HG02852 (cell line): ENCODE results near the gene IL1RAP.
"Not testable (repeated sequence)": the region's sequence is repeated elsewhere in the genome, so short reads cannot be mapped to it uniquely, and the experiment has no call there.

Experiments
- ATAC-seq: cut with Tn5 transposase; IDR thresholded peaks from one replicate; pipeline ENCODE4 v1.9.1; 2021; ENCODE audit warnings: mild to moderate bottlenecking, moderate library complexity; ENCODE audit not compliant: unreplicated experiment

The IL1RAP gene

DNA sequence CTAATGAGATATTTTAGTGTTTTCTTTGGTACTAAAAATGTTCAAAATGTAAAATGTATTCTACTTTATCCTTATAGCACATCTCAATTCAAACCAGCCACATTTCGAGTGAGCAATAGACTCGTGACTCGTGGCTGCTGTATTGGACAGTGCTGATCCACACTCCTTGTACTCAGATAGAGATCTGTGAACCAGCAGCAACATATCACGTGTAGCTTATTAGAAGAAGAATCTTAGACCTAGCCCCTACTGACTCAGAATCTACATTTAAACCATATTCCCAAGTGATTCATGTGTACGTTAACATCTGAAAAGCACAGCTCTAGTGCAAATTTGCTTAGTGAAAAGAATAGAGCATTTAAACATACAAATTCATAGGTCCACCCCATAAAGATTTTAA is 130.9 kb downstream of the IL1RAP start:
- ATAC-seq, result no peak

- ATAC-seq, result no peak
Measured at GRCh38 chr3:190645932-190646460, 132.1 kb downstream of the IL1RAP start.

- ATAC-seq, result no peak
Measured at GRCh38 chr3:190646996-190647395, 133.1 kb downstream of the IL1RAP start.

GRCh38 chr3:190655933-190656332 is 142.0 kb downstream of the IL1RAP start:
- no peak for ATAC-seq

DNA sequence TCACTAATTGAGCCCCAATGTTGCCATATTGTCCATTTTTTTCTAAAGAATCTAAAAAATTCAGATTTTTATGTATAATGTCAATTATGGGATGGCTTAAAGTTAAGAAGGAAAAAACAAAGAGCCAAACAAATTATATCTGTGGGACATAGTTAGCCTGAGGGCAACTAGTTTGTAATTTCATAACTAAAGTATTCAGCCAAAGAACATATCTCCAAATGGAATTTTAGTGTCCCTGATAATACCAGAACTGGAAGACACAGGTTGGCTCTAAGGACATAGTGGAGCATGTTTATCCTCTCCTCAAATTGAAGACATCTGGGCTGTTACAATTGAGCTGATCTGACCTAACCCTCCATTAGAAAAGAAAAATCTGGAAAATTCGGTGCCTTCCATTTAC is 144.2 kb downstream of the IL1RAP start:
- ATAC-seq, result no peak

GRCh38 chr3:190666821-190667220 is 152.9 kb downstream of the IL1RAP start:
- ATAC-seq, result no peak

DNA sequence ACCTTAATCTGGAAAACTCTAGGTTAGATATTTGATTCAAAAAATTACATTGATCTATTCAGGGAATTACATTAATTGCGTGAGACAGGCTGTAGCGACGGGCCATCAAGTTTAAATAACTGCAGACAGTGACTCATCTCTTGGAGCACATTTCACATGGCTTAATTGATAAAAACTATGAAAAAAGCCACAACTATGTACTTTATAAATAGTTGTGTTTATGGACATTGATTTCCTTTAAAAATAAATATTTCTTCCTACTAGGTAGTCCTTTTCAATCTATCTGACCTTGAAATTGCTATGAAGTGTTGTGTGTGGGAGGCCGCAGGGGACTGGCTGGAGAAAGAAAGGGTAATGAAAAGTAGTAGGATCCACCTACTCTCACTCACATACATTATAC is 157.8 kb downstream of the IL1RAP start:
- no peak for ATAC-seq

- ATAC-seq, result no peak
Measured at GRCh38 chr3:190673148-190673547, 159.3 kb downstream of the IL1RAP start.

DNA sequence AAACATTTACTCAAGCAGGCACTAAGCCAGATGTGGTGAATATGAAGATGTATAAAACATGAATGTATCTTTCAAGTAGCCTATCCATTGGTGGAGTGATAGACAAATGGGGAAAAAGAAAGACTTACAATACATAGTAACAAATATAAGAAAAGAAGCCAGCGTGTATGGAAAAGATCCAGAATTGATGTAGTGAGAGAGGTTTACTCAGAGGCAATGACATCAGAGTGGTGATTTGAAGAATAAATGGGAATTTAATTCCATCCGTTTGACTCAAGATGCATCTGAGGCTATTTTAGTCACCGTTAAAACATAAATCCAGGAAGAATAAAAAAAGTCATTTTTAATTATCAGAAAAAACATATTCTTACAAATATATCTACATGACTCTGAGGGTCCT is 162.6 kb downstream of the IL1RAP start:
- no peak for ATAC-seq

DNA sequence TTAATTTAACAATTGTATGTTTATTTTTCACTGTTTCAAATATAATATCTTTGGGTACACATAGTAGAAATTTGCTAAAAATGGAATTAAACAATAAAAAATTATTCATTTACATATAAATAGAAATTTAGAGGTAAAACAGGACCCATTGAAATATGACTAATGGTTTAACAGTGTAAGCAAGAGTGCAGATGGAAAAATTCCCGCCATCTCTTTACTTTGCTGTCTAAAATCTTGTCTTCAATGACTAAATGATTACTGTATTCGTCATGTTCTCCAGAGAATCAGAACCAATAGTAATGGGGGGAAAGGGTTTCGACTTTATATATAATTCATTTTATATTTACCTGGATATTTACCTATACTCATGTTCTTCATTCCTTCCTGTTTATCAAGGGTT is 163.1 kb downstream of the IL1RAP start:
- ATAC-seq, result no peak

- ATAC-seq, result not testable (repeated sequence)
Measured at GRCh38 chr3:190677868-190678267, 164.0 kb downstream of the IL1RAP start.

DNA sequence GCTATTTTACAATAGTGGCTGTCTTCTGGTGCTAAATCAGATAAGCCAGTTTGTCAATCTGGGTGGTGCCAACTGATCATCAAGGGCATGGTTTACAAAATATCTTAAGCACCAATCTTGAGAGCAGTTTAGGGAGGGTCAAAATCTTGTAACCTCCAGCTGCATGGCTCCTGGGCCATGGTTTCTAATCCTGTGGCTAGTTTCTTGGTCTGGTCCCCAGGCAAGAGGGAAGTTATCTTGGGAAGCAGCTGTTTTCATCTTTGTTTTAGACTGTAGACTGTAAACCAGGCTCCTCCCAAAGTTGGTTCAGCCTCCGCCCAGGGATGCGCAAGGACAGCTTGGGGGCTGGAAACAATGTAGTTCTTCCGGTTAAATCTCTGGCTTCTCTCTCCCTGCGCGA is 166.8 kb downstream of the IL1RAP start:
- ATAC-seq, result no peak

- ATAC-seq, result no peak
Measured at GRCh38 chr3:190684776-190685175, 170.9 kb downstream of the IL1RAP start.

GRCh38 chr3:190686011-190686410 is 172.1 kb downstream of the IL1RAP start:
- ATAC-seq, result no peak

GRCh38 chr3:190690246-190690645 is 176.4 kb downstream of the IL1RAP start:
- ATAC-seq, result no peak

DNA sequence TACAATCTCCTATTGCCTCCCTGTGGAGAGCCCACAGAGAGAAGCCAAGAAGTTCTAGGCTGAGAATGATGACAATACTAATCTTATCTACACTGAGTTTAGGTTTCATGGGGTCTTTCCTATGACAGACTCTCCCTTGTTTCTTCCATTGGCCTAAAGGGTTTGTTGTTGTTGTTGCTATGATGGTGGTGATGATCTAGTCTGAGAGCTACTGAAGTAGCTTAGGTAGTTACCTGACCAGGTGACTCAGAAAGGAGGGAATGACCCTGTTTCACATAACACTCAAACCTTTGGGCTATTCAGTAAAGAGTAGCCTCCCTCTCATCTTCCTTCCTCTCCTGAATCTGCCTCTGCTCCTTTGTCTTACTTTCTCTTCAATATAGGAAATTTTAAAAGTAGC is 178.4 kb downstream of the IL1RAP start:
- ATAC-seq, result no peak

- ATAC-seq, result no peak
Measured at GRCh38 chr3:190694335-190695001, 180.6 kb downstream of the IL1RAP start.

GRCh38 chr3:190695225-190695624 is 181.3 kb downstream of the IL1RAP start:
- ATAC-seq, result no peak

- no peak for ATAC-seq
Measured at GRCh38 chr3:190695994-190696393, 182.1 kb downstream of the IL1RAP start.

GRCh38 chr3:190696777-190697501 is 183.1 kb downstream of the IL1RAP start:
- no peak for ATAC-seq

GRCh38 chr3:190697502-190697830 is 183.6 kb downstream of the IL1RAP start:
- no peak for ATAC-seq

GRCh38 chr3:190697901-190698300 is 184.0 kb downstream of the IL1RAP start:
- ATAC-seq, result no peak

DNA sequence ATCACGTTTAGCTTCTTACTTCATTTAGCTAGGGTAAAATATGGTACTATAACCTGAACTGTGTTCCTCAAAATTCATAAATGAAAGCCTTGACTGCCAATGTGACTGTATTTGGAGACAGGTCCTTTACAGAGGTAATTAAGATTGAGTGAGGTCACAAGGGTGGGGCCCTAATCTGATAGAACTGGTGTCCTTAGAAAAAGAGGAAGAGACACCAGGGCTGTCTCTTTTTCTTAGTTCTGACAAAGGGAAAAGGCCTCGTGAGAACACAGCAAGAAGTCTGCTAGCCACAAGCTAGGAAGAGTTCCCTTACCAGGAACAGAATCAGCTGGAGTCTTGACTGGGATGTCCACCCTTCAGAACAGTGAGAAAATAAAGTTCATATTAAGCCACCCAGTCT is 185.9 kb downstream of the IL1RAP start:
- no peak for ATAC-seq
